HepG2 (cell line): ENCODE data around the gene HES7. TPM values are rescaled to one million over a fixed set of nuclear protein-coding genes. Genes with fewer than 3 reads are reported as not detected.

Source experiments
- ATF5 ChIP-seq: sonication (generic); formaldehyde crosslinking; IDR thresholded peaks from 2 replicates; pipeline ENCODE4 v1.4.0; 2020; ENCODE audit warnings: mild to moderate bottlenecking, low read depth, missing genetic modification reagents
- DMAP1 ChIP-seq: IDR thresholded peaks from 2 replicates; pipeline ENCODE4 v1.6.1; 2016
- FOXA1 ChIP-seq, 2 experiments: fragments of 450-650 bp in 1 of 2; sonication (generic) in 1 of 2; formaldehyde crosslinking in 1 of 2; IDR thresholded peaks; 2 replicates each; pipeline versions ENCODE4 v1.4.0 to v1.6.1; 2016 to 2020; ENCODE audit warnings: missing genetic modification reagents in 1 of 2
- FOXO1 ChIP-seq: sonication (generic); formaldehyde crosslinking; IDR thresholded peaks from 2 replicates; pipeline ENCODE4 v1.4.0; 2020; ENCODE audit warnings: missing genetic modification reagents
- GTF2F1 ChIP-seq: fragments of 150-350 bp; IDR thresholded peaks from 2 replicates; pipeline ENCODE4 v1.6.1; 2014; ENCODE audit warnings: low read length
- HMGA1 ChIP-seq: sonication (generic); formaldehyde crosslinking; conservative IDR thresholded peaks from 2 replicates; pipeline ENCODE4 v1.4.0; 2020; ENCODE audit warnings: missing genetic modification reagents
- ISX ChIP-seq: sonication (generic); formaldehyde crosslinking; conservative IDR thresholded peaks from 2 replicates; pipeline ENCODE4 v1.5.0; 2020; ENCODE audit warnings: missing genetic modification reagents
- MAX ChIP-seq: IDR thresholded peaks from 2 replicates; pipeline ENCODE4 v1.6.1; 2012; ENCODE audit warnings: inconsistent platforms
- MTA3 ChIP-seq: sonication (generic); formaldehyde crosslinking; IDR thresholded peaks from 2 replicates; pipeline ENCODE4 v1.4.0; 2020; ENCODE audit warnings: missing genetic modification reagents
- NFKBIZ ChIP-seq: IDR thresholded peaks from 2 replicates; pipeline ENCODE4 v1.6.1; 2018; ENCODE audit warnings: missing genetic modification reagents, missing compliant biosample characterization
- POGK ChIP-seq: sonication (generic); formaldehyde crosslinking; conservative IDR thresholded peaks from 2 replicates; pipeline ENCODE4 v1.8.0; 2022; ENCODE audit warnings: mild to moderate bottlenecking, moderate library complexity, missing genetic modification reagents
- RXRB ChIP-seq: IDR thresholded peaks from 2 replicates; pipeline ENCODE4 v1.6.1; 2016; ENCODE audit warnings: borderline replicate concordance, missing genetic modification reagents, missing compliant biosample characterization
- ZBTB40 ChIP-seq, 2 experiments: fragments of 450-650 bp in 1 of 2; sonication (generic) in 1 of 2; formaldehyde crosslinking in 1 of 2; IDR thresholded peaks; 2 replicates each; pipeline versions ENCODE4 v1.6.1 to v1.8.0; 2016 to 2022; ENCODE audit warnings: antibody characterized with exemption in 1 of 2, mild to moderate bottlenecking in 1 of 2, missing genetic modification reagents in 1 of 2
- ZNF34 ChIP-seq: sonication (generic); formaldehyde crosslinking; IDR thresholded peaks from 2 replicates; pipeline ENCODE4 v1.4.0; 2020; ENCODE audit warnings: mild to moderate bottlenecking, missing genetic modification reagents, borderline replicate concordance
- ZNF431 ChIP-seq: sonication (generic); formaldehyde crosslinking; IDR thresholded peaks from 2 replicates; pipeline ENCODE4 v1.9.0; 2022; ENCODE audit warnings: missing genetic modification reagents, low read depth, mild to moderate bottlenecking, borderline replicate concordance
- ZNF670 ChIP-seq: sonication (generic); formaldehyde crosslinking; IDR thresholded peaks from 2 replicates; pipeline ENCODE4 v1.8.0; 2022; ENCODE audit warnings: mild to moderate bottlenecking, missing genetic modification reagents, borderline replicate concordance
- ZNF709 ChIP-seq: sonication (generic); formaldehyde crosslinking; IDR thresholded peaks from 2 replicates; pipeline ENCODE4 v1.5.0; 2020; ENCODE audit warnings: mild to moderate bottlenecking, missing genetic modification reagents
- ZNF792 ChIP-seq: IDR thresholded peaks from 2 replicates; pipeline ENCODE4 v1.6.1; 2016
- polyA plus RNA-seq, 8 experiments: library from polyadenylated mRNA; depleted of rRNA in 3 of 8; stranded (reverse) in 7 of 8; unstranded in 1 of 8; fragments of >200 nt; fragmentation: Illumina TruSeq in 4 of 8; extraction: Trizol in 4 of 8; gene quantifications; 2 replicates each; pipeline versions ENCODE4 v1.2.1 to v1.2.3, GENCODE V29; 2011 to 2016; ENCODE audit warnings: low read depth in 4 of 8, missing spikeins in 1 of 8, mixed read lengths in 1 of 8; ENCODE audit not compliant: insufficient read depth in 1 of 8
- total RNA-seq, 5 experiments: library from RNA; depleted of rRNA; stranded (reverse); fragments of >200 nt; fragmentation: Illumina TruSeq; extraction: Trizol; gene quantifications; 2 replicates each; pipeline ENCODE4 v1.2.3, GENCODE V29; 2016; ENCODE audit warnings: low read depth in 1 of 5

The HES7 gene
- total and polyA plus RNA-seq, 2 of the 13 experiments (the other 11 are each of a cell fraction or from before 2014, with no cell fraction given) = not detected

- no peak for TF ChIP-seq ZBTB40 (IDR thresholded peaks at IDR 0.05)
- TF ChIP-seq ZBTB40 (CRISPR knock-in tag; IDR thresholded peaks at IDR 0.05) = peak; percentile 65; the same call in 1 of the 2 replicates
- peak; percentile 25; the same call in 1 of the 2 replicates for TF ChIP-seq FOXO1 (CRISPR knock-in tag)
- TF ChIP-seq ATF5 (CRISPR knock-in tag) = no peak
- TF ChIP-seq FOXA1 (IDR thresholded peaks at IDR 0.05) = no peak
- 0 out of 2 replicates have a peak, but pooled peaks have one; percentile 28 for TF ChIP-seq FOXA1 (CRISPR knock-in tag; IDR thresholded peaks at IDR 0.05)
- TF ChIP-seq MAX = peak; percentile 87
- no peak for TF ChIP-seq GTF2F1
- TF ChIP-seq MTA3 (CRISPR knock-in tag) = no peak
- TF ChIP-seq POGK = peak; percentile 77; the same call in 1 of the 2 replicates
- peak; percentile 64; the same call in 1 of the 2 replicates for TF ChIP-seq DMAP1
- TF ChIP-seq HMGA1 (CRISPR knock-in tag) = no peak
- no peak for TF ChIP-seq ISX (CRISPR knock-in tag)
- no peak; the same call in 1 of the 2 replicates for TF ChIP-seq ZNF431 (CRISPR knock-in tag)
- TF ChIP-seq ZNF34 (CRISPR knock-in tag) = no peak
- TF ChIP-seq ZNF670 = 0 out of 2 replicates have a peak, but pooled peaks have one; percentile 45
- TF ChIP-seq ZNF792 (CRISPR knock-in tag) = peak; percentile 85
- TF ChIP-seq RXRB (CRISPR knock-in tag) = peak; percentile 66
- no peak for TF ChIP-seq NFKBIZ (CRISPR knock-in tag)
- peak; percentile 48; the same call in 1 of the 2 replicates for TF ChIP-seq ZNF709 (CRISPR knock-in tag)
These were observed 14.9 kb upstream of the HES7 start (continued) for GRCh38 chr17:8138672-8139371.
